Measurements from ENCODE around the gene RPIA.

The RPIA gene

DNA sequence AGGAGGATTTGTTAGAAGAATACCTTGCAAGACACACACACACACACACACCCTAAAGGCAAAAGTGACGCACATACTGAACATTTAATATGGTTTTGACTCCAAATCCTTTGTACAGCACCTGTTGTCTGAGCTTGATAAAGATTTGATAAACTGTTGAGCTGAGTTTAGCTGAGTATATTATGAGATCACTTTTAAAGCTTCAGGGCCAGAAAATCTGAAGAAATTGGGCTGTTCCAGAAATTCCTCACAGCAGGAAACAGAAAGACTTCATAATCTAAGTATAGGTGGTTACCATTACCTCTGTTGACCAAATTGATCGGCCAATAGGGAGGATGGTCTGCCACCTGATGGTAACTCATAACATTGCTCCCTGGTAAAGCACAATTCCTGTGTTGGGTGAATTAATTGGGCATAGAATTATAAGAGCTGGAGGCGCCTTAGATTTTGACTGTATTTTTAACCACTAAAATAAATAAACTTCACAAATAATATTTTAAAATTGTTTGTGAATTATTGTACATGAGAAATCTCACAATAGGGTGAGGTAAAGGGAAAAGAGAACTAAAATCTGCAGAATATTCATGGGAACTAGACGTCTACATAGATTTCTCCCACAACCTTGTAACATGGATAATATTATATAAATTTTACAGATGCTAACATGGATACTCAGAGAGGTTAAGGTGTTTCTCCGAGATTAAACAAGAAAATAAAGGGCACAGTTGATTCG, 21.8 kb upstream of the RPIA start:
- H3K27ac ChIP-seq: no peak overlapping the region
- TF ChIP-seq ZFX (IDR thresholded peaks at IDR 0.05; ENCODE audit: borderline replicate concordance): no peak
- TF ChIP-seq, protein P1, sequence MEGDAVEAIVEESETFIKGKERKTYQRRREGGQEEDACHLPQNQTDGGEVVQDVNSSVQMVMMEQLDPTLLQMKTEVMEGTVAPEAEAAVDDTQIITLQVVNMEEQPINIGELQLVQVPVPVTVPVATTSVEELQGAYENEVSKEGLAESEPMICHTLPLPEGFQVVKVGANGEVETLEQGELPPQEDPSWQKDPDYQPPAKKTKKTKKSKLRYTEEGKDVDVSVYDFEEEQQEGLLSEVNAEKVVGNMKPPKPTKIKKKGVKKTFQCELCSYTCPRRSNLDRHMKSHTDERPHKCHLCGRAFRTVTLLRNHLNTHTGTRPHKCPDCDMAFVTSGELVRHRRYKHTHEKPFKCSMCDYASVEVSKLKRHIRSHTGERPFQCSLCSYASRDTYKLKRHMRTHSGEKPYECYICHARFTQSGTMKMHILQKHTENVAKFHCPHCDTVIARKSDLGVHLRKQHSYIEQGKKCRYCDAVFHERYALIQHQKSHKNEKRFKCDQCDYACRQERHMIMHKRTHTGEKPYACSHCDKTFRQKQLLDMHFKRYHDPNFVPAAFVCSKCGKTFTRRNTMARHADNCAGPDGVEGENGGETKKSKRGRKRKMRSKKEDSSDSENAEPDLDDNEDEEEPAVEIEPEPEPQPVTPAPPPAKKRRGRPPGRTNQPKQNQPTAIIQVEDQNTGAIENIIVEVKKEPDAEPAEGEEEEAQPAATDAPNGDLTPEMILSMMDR (IDR thresholded peaks at IDR 0.05): peak; percentile 78

DNA sequence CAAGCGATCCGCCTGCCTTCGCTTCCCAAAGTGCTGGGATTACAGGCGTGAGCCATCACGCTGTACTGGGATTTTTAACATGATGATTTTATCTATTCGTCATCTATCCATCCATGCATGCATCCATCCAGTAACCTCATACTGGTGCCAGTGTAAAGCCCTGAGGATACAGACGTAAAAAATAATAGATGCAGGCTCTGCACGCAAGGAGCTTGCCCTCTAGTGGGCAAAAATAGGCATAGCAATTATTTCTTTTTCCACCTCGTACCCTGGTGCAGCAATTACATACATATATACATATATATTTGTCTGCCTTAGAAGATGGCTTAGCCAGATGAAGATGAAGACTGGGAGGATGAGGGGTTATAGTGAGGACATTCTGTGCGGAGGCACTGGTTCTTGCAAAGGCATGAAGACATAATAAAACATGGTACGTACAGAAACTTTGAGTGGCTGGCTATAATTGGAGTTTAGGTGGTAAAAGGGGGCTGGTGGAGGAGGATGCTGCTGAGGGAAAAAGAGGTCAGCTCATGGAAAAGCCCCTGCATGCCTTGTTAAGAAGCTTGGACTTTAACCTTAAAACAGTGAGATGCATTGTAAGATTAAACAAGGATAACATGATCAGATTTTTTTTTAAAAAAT, 19.6 kb upstream of the RPIA start:
- H3K27ac ChIP-seq: no peak overlapping the region
- TF ChIP-seq, protein P1 (IDR thresholded peaks at IDR 0.05): peak; percentile 97
- no peak for TF ChIP-seq ZFX (IDR thresholded peaks at IDR 0.05; ENCODE audit: borderline replicate concordance)

DNA sequence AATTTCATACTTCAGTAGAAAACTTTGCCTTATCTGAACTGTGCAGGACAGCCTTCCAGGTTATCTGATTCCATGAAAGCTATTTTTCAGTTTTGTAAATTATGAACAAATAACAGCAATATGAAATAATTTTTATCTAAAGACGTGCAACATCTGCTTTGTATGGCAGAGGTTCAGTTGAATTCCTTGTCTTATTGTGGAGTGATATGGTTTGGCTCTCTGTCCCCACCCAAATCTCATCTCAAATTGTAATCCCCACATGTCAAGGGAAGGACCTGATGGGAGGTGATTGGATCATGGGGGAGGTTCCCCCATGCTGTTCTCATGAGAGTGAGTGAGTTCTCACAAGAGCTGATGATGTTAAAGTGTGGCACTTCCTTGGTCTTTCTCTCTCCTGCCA, 18.1 kb upstream of the RPIA start:
- no peak overlapping the region for H3K27ac ChIP-seq
- TF ChIP-seq, protein P1 (IDR thresholded peaks at IDR 0.05): no peak
- no peak for TF ChIP-seq ZFX (IDR thresholded peaks at IDR 0.05; ENCODE audit: borderline replicate concordance)

DNA sequence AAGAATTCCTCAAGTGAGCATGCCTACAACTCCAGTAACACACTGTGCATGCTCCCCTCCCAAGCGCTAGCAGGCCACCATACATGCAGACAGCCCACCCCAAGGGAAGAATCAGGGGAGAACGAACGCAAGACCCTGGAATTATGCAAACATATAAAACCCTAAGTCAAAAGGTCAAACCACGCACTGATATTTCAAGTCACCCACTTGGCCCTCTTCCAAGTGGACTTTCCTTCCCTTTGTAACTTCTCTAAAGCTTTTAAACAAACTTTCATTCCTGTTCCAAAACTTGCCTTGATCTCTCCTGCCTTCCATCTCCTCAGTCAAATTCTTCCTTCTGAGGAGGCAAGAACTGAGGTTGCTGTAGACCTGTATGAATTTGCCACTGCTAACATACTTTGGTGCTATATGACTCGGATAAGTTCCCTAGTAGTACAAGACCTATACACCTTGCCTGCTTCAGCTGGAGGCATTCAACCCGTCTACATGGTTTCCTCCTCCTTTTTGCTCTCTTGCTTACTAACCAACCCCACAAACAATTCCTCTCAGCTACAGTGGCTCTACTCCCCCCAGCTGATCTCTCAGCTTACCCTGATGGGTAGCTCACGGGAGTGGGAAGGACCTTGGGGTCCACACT, 11.1 kb upstream of the RPIA start:
- TF ChIP-seq, protein P1 (IDR thresholded peaks at IDR 0.05): no peak
- no peak for TF ChIP-seq ZFX (IDR thresholded peaks at IDR 0.05; ENCODE audit: borderline replicate concordance)
- H3K27ac ChIP-seq: no peak overlapping the region

DNA sequence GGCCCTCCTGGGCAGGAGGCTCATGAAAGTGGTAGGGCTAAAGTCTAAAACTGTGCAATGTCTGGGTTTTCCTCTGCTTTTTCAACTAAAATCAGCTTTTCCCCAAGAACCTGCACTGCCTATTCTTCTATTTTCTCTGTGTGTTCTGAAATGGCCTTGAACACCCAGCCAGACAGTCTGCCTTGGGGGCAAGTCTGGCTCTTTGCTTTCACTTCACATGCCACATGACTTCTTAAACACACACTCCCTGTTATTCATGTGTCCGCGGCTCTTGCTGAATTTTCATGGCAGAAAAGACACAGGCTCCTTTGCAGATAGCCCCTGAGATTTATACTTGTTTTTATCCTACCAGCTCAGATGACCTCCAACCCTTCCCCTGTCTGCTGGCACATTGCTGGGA, 10.6 kb upstream of the RPIA start:
- TF ChIP-seq, protein P1 (IDR thresholded peaks at IDR 0.05): no peak
- no peak for TF ChIP-seq ZFX (IDR thresholded peaks at IDR 0.05; ENCODE audit: borderline replicate concordance)
- H3K27ac ChIP-seq: no peak overlapping the region

DNA sequence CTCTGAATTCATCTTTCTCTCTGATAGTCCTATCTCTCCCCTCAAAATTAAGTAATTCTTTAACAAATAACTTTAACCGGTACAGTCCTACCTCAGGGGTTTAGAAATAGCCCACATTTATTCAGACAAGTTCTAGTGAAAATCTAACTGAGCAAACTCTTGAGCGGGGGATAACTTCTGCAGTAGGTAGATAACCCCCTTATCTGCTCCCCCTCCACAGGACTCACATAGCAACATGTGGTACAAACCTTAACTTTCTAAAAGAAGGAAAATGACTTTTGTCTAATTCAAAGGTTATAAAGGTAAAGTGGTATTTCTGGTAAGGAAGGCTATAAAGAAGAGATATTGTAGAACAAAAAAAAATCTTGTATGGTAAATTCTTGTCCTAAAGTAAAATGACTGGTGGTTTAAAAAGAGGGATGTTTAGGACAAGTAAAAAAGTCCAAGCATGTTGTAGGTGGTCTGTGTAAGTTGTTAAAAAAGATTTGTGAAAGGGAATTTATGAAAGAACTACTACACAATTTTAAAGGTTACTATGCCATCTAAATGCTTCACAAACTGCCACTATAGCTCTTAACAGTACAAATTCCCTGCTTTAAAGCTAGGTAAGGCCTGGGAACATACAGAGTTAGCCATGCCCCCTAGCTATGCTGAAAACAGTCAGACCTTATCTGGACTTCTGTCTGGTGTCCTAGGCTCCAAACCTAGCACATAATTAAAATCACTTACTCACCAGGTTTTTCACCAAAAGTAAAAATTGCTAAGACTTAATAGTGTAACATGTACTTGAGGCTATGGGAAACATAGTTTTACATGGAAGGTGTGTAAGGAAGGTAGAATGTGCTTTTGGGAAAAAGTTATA, 8.1 kb upstream of the RPIA start:
- H3K27ac ChIP-seq: no peak overlapping the region
- TF ChIP-seq, protein P1 (IDR thresholded peaks at IDR 0.05): no peak
- TF ChIP-seq ZFX (IDR thresholded peaks at IDR 0.05; ENCODE audit: borderline replicate concordance): no peak

Measured in 22Rv1 (cell line).